Suppressor macrophage treated with lipopolysaccharide for 1 hour (primary cell): ENCODE results near the gene HGD.
"Not testable (repeated sequence)": the region's sequence is repeated elsewhere in the genome, so short reads cannot be mapped to it uniquely, and the experiment has no call there.

Source experiments
- DNase-seq, 3 donors: peaks; one replicate each; pipeline ENCODE4 v3.0.0-alpha.2; 2020 to 2022

The HGD gene

DNA sequence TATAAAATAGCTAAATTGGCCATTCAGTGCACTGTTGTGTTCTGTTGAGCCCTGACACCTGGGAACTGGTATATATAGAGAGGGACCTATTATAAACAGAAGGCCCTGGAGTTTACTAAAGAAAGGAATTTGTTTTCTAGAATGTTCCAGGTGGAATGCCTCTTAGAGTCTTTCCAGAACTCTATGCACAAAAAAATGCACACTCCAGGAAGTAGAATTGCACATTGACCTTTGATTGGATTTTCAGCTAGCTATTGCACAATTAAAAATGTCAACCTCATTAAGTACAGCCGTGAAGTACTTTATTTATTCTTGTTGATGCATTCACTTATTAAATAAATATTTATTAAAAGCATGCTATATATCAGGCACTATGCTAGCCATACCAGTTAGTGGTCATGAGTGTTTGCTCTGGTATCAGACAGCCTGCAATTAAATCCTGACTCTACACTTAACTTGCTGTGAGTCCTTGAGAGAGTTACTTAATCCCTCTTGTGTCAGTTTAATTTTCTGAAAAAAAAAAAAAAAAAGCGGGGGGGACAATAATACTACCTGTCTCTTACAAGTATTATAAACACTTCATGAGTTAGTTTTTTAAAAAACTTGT, 45.1 kb downstream of the HGD start:
- DNase-seq: no peak

DNA sequence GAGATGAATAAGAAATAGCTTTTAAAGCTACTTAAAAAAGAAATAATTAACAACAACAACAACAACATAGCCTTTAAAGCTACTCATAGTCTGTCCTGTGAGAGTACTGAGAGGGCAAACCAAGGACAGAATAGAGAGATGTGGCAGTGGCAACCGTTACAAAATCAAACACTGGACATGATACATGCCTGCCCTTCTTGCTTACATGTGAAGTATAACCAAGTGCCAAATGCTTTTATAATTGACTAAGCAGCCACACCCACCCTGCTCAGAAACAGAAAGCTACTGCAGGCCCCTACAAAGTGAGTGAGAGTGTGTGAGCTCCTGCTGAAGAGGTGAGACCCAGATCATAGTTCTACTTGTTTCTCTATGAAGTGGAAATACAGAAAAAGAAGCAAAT, 47.5 kb downstream of the HGD start:
- DNase-seq: no peak

DNA sequence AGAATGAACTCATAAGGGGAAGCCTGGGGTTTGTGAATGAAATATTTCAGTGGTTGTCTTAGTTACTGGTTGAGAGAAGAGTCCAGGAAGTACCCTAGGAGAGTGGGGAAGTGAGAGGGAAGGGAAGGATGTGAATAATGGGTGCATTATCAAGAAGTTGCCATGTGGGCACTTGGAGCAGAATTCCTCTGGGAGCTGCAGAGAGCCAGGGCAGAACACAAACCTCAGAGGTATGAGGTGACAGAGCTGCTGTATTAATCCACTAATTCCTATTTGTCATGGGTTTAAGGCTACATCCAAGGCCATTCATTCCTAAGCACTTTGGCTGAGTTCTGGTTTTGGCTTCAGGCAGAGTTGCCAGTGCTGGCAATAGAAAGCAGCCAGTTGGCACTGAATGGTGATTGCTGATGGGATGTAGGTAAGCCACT, 56.9 kb downstream of the HGD start:
- peak in 2 of 3 donors; percentile 29 to 37 for DNase-seq

DNA sequence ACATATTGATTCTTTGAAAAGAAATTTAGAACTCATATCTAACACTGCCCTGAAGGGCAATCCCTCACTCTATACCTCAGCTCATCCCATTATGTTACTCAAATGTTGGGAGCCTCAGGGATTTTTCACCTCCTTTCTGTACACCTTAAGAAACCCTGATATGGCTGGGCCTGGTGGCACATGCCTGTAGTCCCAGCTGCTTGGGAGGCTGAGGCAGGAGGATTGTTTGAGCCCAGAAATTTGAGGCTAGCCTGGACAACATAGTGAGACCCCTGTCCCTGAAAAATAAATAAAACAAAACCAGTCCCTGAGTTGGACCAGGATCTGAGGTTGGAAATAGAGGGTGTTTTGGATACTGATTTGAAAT, 58.3 kb downstream of the HGD start:
- DNase-seq: no peak

DNA sequence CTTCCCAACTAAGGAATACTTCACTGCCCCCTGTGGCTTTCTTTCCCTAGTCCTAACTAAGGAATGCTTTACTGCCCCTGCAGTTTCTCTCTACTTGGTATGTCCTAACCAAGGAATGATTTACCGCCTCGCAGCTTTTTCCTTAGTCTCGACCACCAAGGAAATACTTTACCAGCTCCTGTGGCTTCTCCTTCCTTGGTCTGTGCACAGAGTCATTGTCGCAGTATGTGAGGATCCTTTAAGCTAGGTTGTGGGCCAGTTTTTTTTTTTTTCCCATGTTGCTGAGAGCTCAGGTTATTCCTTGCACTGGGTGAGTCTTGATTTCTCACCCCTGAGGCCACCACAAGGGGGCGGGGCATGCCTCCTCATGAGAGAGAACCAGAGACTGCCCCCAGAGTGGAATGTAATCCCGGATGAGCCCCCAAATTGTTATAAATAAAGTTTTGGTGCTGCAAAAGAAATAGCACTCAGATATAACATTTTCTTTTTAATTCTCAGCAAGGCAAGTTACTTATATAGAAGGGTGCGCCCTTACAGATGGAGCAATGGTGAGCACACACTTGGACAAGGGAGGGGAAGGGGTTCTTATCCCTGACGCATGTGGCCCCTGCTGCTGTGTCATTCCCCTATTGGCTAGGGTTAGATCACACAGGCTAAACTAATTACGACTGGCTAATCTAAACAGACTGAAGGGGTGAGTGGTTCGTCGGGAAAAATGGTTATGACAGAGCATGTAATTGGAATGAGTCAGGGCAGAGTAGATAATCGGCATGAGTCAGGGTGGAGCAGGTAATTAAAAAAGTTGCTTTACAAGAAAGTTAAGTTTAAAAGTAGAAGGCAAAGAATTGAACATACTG, 58.9 kb downstream of the HGD start:
- DNase-seq: peak; percentile 33 to 55 (median 46)

DNA sequence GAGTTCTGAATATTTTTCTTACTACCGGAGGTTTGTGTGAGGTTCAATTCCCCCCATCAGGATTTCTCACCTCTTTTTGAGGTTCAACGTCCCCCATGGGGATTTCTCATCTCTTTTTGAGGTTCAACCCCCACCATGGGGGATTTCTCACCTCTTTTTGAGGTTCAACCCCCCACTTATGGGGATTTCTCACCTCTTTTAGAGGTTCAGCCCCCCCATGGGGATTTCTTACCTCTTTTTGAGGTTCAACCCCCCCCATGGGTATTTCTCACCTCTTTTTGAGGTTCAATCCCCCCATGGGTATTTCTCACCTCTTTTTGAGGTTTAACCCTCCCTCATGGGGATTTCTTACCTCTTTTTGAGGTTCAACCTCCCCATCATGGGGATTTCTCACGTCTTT, 59.6 kb downstream of the HGD start:
- DNase-seq: no peak

DNA sequence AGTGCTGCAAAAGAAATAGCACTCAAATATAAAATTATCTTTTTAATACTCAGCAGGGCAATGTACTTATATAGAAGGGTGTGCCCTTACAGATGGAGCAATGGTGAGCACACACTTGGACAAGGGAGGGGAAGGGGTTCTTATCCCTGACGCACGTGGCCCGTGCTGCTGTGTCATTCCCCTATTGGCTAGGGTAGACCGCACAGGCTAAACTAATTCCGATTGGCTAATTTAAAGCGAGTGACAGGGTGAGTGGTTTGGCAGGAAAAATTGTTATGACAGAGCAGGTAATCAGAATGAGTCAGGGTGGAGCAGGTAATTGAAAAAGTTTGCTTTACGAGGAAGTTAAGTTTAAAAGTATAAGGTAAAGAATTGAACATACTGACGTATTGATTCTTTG, 65.3 kb downstream of the HGD start:
- DNase-seq: not testable (repeated sequence)

DNA sequence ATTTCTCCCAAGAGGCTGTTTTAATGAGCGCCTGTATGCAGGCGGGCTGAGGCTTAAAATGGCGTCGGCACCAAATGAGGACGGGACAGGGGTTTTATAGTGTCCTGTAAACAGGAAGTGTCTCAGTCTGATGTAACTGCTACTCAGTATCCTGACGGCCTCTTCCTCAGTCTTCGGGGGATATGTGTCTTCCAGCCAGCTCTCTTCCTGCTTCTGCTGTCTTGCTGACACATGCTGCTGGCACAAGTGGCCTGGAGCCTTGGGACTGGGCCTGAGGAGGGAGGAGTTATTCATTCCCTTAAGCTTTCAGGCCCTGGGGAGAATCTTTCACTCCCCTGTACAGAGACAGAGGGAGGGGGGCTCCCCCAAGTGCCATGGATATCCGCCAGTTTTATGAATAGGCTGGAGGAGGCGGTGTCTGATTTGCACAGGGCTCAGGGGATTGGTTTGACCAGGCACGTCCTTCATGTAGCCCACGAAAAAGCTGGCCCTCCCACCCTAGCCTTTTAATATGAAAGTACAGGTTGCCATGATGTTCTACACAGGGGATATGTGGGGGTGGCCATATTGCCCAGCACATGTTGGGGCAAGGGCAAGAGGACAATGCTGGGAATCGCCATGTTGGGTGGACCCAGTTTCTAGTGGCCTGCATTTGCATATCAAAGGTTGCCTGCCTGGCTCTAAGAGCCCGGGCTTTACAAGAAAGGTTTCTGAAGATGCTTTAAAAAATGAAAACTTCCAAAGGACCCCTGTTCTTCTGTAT, 66.0 kb downstream of the HGD start:
- peak; percentile 51 to 67 (median 54) for DNase-seq

DNA sequence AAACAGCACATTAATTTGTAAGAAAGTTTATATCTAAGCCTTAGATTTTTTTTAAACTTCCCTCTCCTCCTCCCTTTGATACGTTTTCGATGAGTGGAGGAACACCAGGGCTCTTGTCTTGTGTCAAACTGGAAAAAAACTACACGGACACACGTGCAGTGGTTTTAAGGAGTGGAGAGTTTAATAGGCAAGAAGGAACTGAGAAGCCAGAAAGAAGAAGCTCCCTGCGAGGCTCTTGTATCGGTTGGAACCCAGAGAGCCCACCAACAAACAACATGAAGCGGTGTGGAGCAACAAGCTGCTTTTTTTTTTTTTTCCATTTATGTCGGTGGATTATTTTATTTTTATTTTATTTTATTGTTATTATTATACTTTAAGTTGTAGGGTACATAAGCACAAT, 67.3 kb downstream of the HGD start:
- peak; percentile 26 to 39 (median 34) for DNase-seq

DNA sequence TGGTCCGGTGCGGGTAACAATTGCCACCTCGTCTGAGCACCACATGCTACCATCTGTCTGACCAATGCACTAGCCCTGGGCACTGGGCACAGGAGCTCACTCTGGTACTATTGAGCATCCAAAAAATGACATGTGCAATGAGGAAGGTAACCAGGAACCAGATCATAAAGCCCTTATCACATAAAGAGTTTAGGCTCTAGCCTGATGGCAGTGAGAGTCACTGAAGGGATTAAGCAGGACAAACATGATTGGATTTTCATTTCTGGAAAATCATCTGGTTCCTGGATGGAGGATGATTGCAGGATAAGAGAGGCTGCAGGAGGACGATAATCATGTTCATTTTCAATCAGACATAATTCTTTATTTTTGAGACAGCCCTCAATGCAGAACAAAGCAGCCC, 73.5 kb downstream of the HGD start:
- DNase-seq: no peak

DNA sequence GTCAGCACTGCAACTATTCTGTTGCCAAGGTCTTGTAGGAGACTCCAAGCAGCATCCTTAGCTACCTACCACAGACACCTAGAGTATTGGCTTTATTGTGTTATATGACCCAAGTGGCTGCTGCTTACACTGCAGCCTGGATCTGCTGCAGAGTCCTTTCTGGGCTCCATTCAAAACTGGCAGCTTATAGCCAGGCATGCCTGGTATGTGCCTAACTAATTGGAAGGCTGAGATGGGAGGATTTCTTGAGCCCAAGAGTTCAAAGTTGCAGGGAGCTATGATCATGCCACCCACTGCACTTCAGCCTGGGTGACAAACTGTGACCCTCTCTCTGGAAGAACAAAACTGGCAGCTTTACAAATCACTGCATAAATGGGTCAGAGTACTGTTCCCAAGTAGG, 77.3 kb downstream of the HGD start:
- no peak for DNase-seq

DNA sequence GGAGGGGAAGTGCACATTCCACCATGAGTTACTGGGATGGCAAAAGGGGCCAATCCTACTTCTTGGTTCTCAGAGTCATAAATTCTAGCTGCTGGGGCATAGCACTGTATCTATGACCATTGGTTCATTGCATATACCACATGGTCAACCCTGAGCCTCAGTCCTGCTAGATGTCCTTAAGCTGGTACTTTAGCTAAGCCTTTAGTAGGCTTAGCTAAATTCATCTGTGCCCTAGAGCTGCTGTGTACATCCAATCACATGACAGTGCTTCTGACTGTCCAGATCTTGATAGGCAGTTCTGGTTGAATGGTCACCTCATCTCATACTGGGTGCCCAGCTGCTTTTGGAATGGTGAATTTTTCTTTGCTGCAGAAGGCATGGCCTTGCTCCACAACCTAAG, 77.7 kb downstream of the HGD start:
- no peak for DNase-seq

DNA sequence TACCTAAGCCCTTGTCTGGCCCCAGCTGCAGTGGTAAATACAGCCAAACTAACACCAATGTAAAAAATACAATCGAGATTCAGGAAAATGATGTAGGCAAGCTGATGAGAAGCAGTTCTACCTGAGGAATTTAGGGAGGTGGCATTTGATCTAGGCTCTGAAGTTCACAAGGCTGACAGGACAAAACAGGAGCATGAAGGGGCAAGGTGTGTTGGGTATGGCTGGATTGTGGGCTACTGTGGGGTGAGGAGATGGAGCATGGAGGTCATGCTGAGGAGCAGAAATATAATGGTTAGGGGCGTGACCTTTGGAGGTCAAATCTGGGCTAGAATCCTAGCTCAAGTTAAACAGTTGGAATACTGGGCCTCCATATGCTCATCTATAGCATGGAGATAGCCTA, 79.4 kb downstream of the HGD start:
- DNase-seq: no peak

DNA sequence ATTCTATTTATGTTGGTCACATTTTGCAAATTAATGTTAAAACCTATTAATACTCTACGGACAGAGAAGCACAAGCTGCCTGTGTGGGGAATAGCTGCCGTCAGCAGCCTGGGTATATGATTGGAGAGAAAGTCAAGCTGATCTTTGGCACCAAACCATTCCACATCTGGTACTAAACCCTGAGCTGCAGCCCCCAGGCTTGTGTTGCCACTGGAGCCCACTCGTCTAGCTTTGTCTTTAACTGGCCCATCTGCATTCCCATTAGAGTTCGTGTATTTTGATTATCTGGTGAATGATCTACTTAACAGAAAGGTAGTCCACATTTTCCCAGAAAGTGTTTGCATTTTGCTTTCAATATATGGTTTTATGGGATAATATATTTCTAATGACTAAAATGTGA, 80.5 kb downstream of the HGD start:
- DNase-seq: no peak

DNA sequence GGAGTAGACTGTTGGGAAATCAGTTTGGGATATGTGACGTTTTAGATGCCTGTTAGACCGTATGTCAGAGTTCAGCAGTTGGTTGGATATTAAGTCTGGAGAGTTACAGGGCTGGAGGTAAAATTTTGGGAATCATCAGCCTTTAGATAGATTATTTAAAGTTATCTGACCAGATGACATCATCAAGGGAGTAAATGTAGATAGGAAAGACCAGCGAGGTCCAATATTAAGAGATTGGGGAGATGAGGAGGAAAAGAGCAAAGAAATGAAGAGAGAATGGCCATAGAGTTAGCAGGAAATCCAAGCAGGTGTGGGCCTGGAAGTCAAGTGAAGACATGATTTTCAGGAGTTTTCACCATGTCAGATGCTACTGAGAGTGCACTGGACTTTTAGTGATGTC, 82.8 kb downstream of the HGD start:
- DNase-seq: no peak

DNA sequence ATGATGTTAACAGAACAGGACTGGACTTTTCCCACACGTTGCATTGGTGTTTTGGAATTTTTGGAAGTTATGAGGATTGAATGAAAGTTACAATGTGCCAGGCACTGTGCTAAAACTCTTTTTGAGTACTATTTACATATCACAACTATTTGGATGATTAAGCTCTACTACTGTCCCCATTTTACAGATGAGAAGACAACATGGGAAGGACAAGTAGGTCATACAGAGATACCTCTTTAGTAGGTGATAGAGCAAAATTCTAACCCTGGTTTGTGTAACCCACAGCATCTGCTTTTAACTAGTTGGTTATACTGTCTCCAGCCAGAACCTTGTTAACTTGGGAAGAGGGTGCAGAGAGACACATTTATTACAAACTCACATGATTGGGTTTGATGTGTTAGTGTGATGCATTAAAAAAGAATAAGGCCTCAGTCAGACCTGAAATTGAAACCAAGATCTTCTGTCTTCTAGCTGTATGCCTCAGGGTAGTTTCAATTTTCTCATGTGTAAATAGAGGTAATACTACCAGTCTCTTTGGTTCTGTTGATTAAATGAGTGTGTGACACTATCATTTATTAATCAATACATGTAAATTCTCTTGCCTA, 84.5 kb downstream of the HGD start:
- DNase-seq: peak in 1 of 3 donors; percentile 33

DNA sequence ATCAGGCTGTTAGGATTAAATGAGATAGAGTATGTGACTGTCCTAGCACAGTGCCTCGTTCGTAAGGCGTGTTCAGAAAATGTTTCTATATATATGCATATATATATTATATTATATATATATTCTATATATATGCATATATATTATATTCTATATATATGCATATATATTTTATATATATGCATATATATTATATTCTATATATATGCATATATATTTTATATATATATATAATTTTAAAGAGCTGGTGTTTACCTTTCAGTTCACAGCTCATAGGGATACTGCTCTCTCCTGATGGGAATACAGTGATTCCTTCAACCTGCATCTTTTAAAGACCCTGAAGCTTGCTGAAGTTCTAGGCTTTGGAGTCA, 85.2 kb downstream of the HGD start:
- DNase-seq: no peak

DNA sequence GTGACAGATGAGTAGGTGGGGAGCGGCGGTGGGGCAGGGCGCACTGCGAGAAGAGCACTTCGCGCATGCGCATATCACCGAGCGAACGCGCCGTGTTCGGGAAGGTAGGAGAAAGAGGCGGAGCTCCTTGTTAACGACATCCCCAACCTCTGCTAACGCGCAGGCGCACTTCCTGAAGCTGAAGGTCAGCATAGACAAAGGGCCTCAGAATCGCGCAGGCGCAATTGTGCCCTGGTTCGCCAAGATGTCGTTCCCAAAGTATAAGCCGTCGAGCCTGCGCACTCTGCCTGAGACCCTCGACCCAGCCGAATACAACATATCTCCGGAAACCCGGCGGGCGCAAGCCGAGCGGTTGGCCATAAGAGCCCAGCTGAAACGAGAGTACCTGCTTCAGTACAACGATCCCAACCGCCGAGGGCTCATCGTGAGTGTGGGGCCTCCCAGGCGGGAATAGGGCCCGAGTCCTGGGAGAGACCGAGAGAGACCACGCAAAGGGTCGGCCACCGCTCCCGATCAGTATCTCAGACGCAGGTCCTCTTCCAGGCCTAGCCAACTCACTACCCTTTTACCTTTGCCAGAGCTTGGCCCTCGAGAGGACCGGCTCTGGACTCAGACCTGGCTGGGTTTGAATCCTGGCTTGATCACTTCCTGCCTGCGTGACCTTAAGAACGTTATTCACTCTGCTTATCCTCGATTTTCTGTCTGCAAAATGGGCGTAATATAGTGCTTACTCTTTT, 85.8 kb downstream of the HGD start, which contains the start of gene NDUFB4:
NDUFB4 (plus strand) TSS at position 221 of the 737 bp plus-strand sequence; CDS start at position 245, 24 bp downstream.
- peak; percentile 98 to 100 (median 100) for DNase-seq

DNA sequence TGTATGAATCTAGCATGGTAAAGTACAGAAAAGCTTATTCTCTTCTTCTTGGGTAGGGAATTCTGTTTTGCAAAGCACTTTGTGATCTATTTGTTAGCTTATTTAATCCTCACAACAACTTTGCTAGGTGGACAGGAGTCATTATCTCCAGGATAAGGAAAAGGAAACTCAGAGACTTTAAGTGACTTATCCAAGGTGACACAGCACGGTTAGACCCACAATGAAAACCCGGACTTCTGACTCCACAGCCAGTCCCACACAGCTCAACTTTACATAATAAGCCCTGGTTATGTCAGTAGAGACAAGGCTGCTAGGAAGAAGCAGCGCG, 86.3 kb downstream of the HGD start:
- DNase-seq: no peak

DNA sequence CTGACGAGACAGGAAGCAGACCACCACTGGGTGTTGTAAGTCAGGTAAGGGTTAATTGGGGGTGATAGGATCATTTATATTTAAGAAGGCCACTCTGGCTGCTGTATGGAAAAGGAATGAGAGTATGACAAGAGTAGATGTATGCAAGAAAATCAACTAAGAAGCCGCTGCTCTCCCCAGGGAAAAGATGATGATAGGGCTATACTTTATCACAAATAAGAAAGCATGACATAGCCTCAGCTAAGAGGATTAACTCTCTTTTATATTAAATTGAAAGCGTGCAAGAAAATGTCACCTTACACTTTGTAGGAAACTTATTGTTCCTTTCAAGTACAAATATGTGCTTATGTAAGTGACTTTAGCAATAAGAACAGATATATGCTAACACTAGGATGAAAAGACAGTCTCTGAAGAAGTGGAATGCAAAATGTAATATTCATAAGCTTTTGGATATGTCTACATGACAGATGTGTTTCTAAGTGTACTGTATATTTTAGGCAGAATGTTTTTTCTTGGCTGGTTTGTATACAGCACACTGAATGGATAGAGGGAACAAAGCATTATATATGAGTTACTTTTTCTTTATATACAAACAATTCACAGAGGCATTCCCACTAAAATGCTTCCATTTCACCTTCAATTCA, 94.6 kb downstream of the HGD start:
- DNase-seq: no peak
